Measurements from ENCODE around the gene GBE1. TPM values are rescaled to one million over a fixed set of nuclear protein-coding genes. Genes with fewer than 3 reads are reported as not detected.
A peak's percentile ranks its signal among the peaks of the same experiment; 100 is the strongest.

GBE1 gene
- total and polyA plus RNA-seq, 2 donors (not counting 1 experiment from before 2014, with no cell fraction given) = 153 to 232 TPM

DNA sequence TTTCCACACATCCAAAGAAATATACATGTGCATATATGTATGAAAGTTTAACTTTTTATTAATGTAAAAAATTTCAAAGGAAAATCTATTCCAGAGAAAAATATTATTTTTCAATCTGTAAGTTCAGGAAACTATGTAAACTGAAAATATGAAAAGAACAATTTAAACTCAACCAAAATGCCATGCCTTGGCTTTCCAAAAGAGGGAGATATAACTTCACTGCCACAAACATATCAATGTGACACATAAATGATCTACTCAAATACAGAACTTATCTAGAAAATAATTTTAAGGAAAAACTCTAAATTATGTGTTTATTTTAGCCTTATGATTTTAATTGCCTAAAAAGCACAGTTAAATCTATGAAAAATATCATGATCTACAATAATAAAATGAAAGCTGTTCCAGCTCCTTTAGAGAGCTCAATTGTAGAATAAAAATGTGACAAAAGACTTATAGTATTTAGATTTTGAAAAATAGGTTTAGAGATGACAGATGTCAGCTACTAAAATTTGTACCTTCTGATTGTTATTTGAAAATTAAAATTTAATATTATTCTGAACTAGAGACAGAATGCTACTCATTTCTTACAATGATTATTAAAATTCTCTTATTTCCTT, 94.8 kb downstream of the GBE1 start:
- Histone ChIP-seq H3K9me3 (ENCODE audit: control insufficient read depth, insufficient read depth, low read depth, low read length) (no peaks in the 10 kb centered on the region), H3K4me2 (ENCODE audit: extremely low read depth, insufficient read depth, low read length) (no peak overlapping the region), H3K27me3 (ENCODE audit: control insufficient read depth, insufficient read depth, low read length) (no peaks in the 10 kb centered on the region), H3K4me3 (replicated peaks in 1 of 4; ENCODE audit: control extremely low read depth in 1 of 4, insufficient read depth in 1 of 4, low read depth in 3 of 4, low read length in 4 of 4) (no peak overlapping the region), H3K27ac (ENCODE audit: insufficient read depth, low read length) (no peak overlapping the region), H3K9ac (ENCODE audit: insufficient read depth, low read length) (no peak overlapping the region), H2AFZ (ENCODE audit: low read length) (no peak overlapping the region), H4K20me1 (ENCODE audit: control insufficient read depth, extremely low read depth, insufficient read depth, low read length) (no peaks in the 10 kb centered on the region), H3K4me1 (ENCODE audit: control insufficient read depth, extremely low read depth, insufficient read depth, low read length) (no peaks in the 10 kb centered on the region), H3K79me2 (ENCODE audit: control insufficient read depth, insufficient read depth, low read length) (peaks cover 16% of the 10 kb centered on the region), H3K36me3 (ENCODE audit: control insufficient read depth, insufficient read depth, low read length) (no peaks in the 10 kb centered on the region)
- TF ChIP-seq, protein P1, sequence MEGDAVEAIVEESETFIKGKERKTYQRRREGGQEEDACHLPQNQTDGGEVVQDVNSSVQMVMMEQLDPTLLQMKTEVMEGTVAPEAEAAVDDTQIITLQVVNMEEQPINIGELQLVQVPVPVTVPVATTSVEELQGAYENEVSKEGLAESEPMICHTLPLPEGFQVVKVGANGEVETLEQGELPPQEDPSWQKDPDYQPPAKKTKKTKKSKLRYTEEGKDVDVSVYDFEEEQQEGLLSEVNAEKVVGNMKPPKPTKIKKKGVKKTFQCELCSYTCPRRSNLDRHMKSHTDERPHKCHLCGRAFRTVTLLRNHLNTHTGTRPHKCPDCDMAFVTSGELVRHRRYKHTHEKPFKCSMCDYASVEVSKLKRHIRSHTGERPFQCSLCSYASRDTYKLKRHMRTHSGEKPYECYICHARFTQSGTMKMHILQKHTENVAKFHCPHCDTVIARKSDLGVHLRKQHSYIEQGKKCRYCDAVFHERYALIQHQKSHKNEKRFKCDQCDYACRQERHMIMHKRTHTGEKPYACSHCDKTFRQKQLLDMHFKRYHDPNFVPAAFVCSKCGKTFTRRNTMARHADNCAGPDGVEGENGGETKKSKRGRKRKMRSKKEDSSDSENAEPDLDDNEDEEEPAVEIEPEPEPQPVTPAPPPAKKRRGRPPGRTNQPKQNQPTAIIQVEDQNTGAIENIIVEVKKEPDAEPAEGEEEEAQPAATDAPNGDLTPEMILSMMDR (conservative IDR thresholded peaks at IDR 0.05 in 1 of 2, IDR thresholded peaks at IDR 0.05 in 1 of 2; ENCODE audit: low read depth in 1 of 2, low read length in 2 of 2) = peak; percentile 60 to 79
- TF ChIP-seq EZH2 (IDR thresholded peaks at IDR 0.05; ENCODE audit: low read length, missing control alignments) = no peak
- DNase-seq (ENCODE audit: low read depth in 2 of 2) = peak; percentile 17 to 64

DNA sequence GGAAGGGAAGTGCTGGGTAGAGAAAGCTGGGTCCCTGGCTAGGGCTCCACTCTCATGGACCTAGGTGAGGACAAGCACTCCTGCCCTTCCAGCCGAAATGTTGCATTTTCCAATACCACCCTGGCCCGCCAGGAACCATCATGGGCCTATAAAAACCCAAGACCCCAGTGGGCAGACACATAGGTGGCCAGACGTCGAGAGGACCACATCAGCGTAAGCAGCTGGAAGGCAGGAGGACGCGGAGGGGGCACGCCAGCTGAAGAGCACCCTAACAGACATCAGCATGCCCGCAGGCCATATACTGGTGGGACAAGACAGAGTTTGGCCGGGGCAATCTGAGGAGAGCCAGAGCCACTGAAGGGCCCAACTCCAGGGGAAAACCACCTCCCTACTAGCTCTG, 98.3 kb downstream of the GBE1 start:
- Histone ChIP-seq H3K4me2 (ENCODE audit: extremely low read depth, insufficient read depth, low read length) (no peak overlapping the region), H3K4me1 (ENCODE audit: control insufficient read depth, extremely low read depth, insufficient read depth, low read length) (no peaks in the 10 kb centered on the region), H3K9ac (ENCODE audit: insufficient read depth, low read length) (no peak overlapping the region), H3K36me3 (ENCODE audit: control insufficient read depth, insufficient read depth, low read length) (no peaks in the 10 kb centered on the region), H3K27ac (ENCODE audit: insufficient read depth, low read length) (no peak overlapping the region), H3K4me3 (replicated peaks in 1 of 4; ENCODE audit: control extremely low read depth in 1 of 4, insufficient read depth in 1 of 4, low read depth in 3 of 4, low read length in 4 of 4) (no peak overlapping the region), H3K27me3 (ENCODE audit: control insufficient read depth, insufficient read depth, low read length) (no peaks in the 10 kb centered on the region), H3K79me2 (ENCODE audit: control insufficient read depth, insufficient read depth, low read length) (peaks cover 20% of the 10 kb centered on the region), H3K9me3 (ENCODE audit: control insufficient read depth, insufficient read depth, low read depth, low read length) (no peaks in the 10 kb centered on the region), H4K20me1 (ENCODE audit: control insufficient read depth, extremely low read depth, insufficient read depth, low read length) (no peaks in the 10 kb centered on the region), H2AFZ (ENCODE audit: low read length) (no peak overlapping the region)
- no peak for DNase-seq (ENCODE audit: low read depth in 2 of 2)
- TF ChIP-seq, protein P1 (conservative IDR thresholded peaks at IDR 0.05 in 1 of 2, IDR thresholded peaks at IDR 0.05 in 1 of 2; ENCODE audit: low read depth in 1 of 2, low read length in 2 of 2) = no peak
- TF ChIP-seq EZH2 (IDR thresholded peaks at IDR 0.05; ENCODE audit: low read length, missing control alignments) = no peak

DNA sequence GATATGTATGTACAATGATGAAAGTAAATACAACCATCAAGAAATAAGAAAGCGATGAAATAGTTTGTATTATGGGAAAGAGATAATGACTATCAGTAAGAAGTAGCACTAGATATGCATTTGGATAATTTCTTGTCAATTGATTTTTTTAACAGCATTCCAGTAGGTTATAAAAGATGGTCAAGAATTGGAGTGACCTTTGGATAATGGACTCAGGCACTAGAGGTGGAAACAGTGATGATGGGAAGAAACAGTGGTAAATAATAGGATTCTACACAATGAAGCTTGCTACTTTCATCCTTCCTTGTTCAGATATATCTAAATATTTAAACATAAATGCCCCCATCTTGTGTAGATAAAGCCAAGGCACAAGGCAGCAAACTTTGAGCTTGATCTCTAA, 101.4 kb downstream of the GBE1 start:
- H3K79me2 ChIP-seq (ENCODE audit: control insufficient read depth, insufficient read depth, low read length) = peaks cover 16% of the 10 kb centered on the region
- DNase-seq (ENCODE audit: low read depth in 2 of 2) = no peak
- H3K27me3 ChIP-seq (ENCODE audit: control insufficient read depth, insufficient read depth, low read length) = no peaks in the 10 kb centered on the region
- H2AFZ ChIP-seq (ENCODE audit: low read length) = no peak overlapping the region
- H3K27ac ChIP-seq (ENCODE audit: insufficient read depth, low read length) = no peak overlapping the region
- no peak for TF ChIP-seq EZH2 (IDR thresholded peaks at IDR 0.05; ENCODE audit: low read length, missing control alignments)
- TF ChIP-seq, protein P1 (conservative IDR thresholded peaks at IDR 0.05 in 1 of 2, IDR thresholded peaks at IDR 0.05 in 1 of 2; ENCODE audit: low read depth in 1 of 2, low read length in 2 of 2) = no peak
- H3K36me3 ChIP-seq (ENCODE audit: control insufficient read depth, insufficient read depth, low read length) = no peaks in the 10 kb centered on the region
- H3K4me3 ChIP-seq (replicated peaks in 1 of 4; ENCODE audit: control extremely low read depth in 1 of 4, insufficient read depth in 1 of 4, low read depth in 3 of 4, low read length in 4 of 4) = no peak overlapping the region
- no peak overlapping the region for H3K9ac ChIP-seq (ENCODE audit: insufficient read depth, low read length)
- H3K4me1 ChIP-seq (ENCODE audit: control insufficient read depth, extremely low read depth, insufficient read depth, low read length) = no peaks in the 10 kb centered on the region
- no peaks in the 10 kb centered on the region for H4K20me1 ChIP-seq (ENCODE audit: control insufficient read depth, extremely low read depth, insufficient read depth, low read length)
- H3K9me3 ChIP-seq (ENCODE audit: control insufficient read depth, insufficient read depth, low read depth, low read length) = no peaks in the 10 kb centered on the region
- no peak overlapping the region for H3K4me2 ChIP-seq (ENCODE audit: extremely low read depth, insufficient read depth, low read length)
